ENCODE data around the gene C1RL. TPM values are rescaled to one million over a fixed set of nuclear protein-coding genes. Genes with fewer than 3 reads are reported as not detected.

C1RL gene
- total and polyA plus RNA-seq, 2 of the 4 experiments (the other 2 are of a cell fraction) = 9.1 to 12.3 TPM

GRCh38 chr12:7067096-7067495 lies 41.9 kb downstream of the C1RL start:
- H2BK5ac ChIP-seq (ENCODE audit: low read depth, low read length, poor library complexity, severe bottlenecking) = no peak overlapping the region
- H3K27me3 ChIP-seq (ENCODE audit: control insufficient read depth, insufficient read depth, low read length) = no peaks in the 10 kb centered on the region
- ChIA-PET CTCF (no interaction called here), POLR2A (ENCODE audit: unreplicated experiment) (no interaction called here)
- BruUV-seq (replicated peaks) = no TSS peak
- no peak overlapping the region for H4K8ac ChIP-seq (ENCODE audit: low read depth in 2 of 2, low read length in 2 of 2)
- no peak overlapping the region for H4K91ac ChIP-seq (ENCODE audit: insufficient read depth, low read depth, low read length)
- H3K18ac ChIP-seq (ENCODE audit: low read depth, low read length) = no peak overlapping the region
- intact Hi-C loops (cut with micrococcal nuclease) (no loop called here), dilution Hi-C loops (cut with HindIII; ENCODE audit: low sequenced_read_pairs, unreplicated experiment) (no loop called here), in situ Hi-C loops (cut with MboI; ENCODE audit: low sequenced_read_pairs) (loop anchor here (25.0 kb wide), 1 partner anchor 570 kb away; no protein-coding TSS in a partner anchor)
- peaks cover 55% of the 10 kb centered on the region for H3K36me3 ChIP-seq (ENCODE audit: control insufficient read depth, insufficient read depth, low read length)
- no peak for DNase-seq
- H3K4ac ChIP-seq (ENCODE audit: low read depth, low read length) = no peak overlapping the region
- H3K27ac ChIP-seq (ENCODE audit: insufficient read depth, low read length) = no peak overlapping the region
- TF ChIP-seq FOS (IDR thresholded peaks at IDR 0.05; ENCODE audit: low read depth, low read length) = no peak
- TF ChIP-seq CTCF (conservative IDR thresholded peaks at IDR 0.05; ENCODE audit: low read depth, low read length) = no peak
- no peak for TF ChIP-seq RCOR1 (IDR thresholded peaks at IDR 0.05; ENCODE audit: insufficient replicate concordance, low read length)
- no peak for TF ChIP-seq BHLHE40 (IDR thresholded peaks at IDR 0.05; ENCODE audit: low read depth, low read length)
- TF ChIP-seq POLR2A (IDR thresholded peaks at IDR 0.05; ENCODE audit: low read depth, low read length) = no peak
- no peak overlapping the region for H3K9ac ChIP-seq (ENCODE audit: low read depth, low read length)
- H3K9me3 ChIP-seq (ENCODE audit: control insufficient read depth, insufficient read depth, low read length) = no peaks in the 10 kb centered on the region
- no peak overlapping the region for H4K5ac ChIP-seq (ENCODE audit: low read depth, low read length)
- H2BK20ac ChIP-seq (ENCODE audit: low read depth, low read length) = no peak overlapping the region
- H2AFZ ChIP-seq (replicated peaks; ENCODE audit: low read length, poor library complexity) = no peak overlapping the region
- no peaks in the 10 kb centered on the region for H4K20me1 ChIP-seq (ENCODE audit: insufficient read depth, low read length)
- no peak overlapping the region for H3K14ac ChIP-seq (replicated peaks; ENCODE audit: low read depth, low read length)
- no peak overlapping the region for H3K4me2 ChIP-seq (ENCODE audit: low read depth, low read length)
- 83% methylated on average over 1 of the region's 7 CpGs; no CpG with 5 or more reads in 1 of the 2 experiments for WGBS, 2 experiments (ENCODE audit: extremely low coverage in 2 of 2, insufficient read length in 1 of 2)
- peaks cover 11% of the 10 kb centered on the region for H3K9me1 ChIP-seq (ENCODE audit: insufficient read depth, low read length)
- H3K79me1 ChIP-seq (ENCODE audit: low read depth in 1 of 2, low read length in 2 of 2) = no peaks in the 10 kb centered on the region; a peak in 1 of 4 replicates
- no peak for ATAC-seq (ENCODE audit: low read depth)
- H3K4me1 ChIP-seq (ENCODE audit: control insufficient read depth, insufficient read depth, low read length) = peaks cover 11% of the 10 kb centered on the region
- no peak overlapping the region for H3K4me3 ChIP-seq (ENCODE audit: insufficient read depth, low read depth, low read length)
- H3K23ac ChIP-seq (ENCODE audit: low read depth, low read length) = no peak overlapping the region
- no peak overlapping the region for H2BK15ac ChIP-seq (ENCODE audit: low read depth, low read length)
- no peak overlapping the region for H2BK120ac ChIP-seq (ENCODE audit: low read depth, low read length)
- H3K56ac ChIP-seq (ENCODE audit: extremely low read depth, insufficient read depth, low read length) = no peak overlapping the region
- no peak overlapping the region for H2AK5ac ChIP-seq (ENCODE audit: low read depth, low read length)
- no peak overlapping the region for H2AK9ac ChIP-seq (replicated peaks; ENCODE audit: low read depth, low read length, poor library complexity)

Measured in IMR-90 (cell line).